Loucy (cell line): Measurements from ENCODE around the gene SIGLEC7.

ENCODE experiments used
- EZH2phosphoT487 ChIP-seq: fragments of 200-600 bp; IDR thresholded peaks from 2 replicates; pipeline ENCODE4 v1.6.1; 2018; ENCODE audit warnings: antibody characterized with exemption, mild to moderate bottlenecking, moderate library complexity, borderline replicate concordance
- TF ChIP-seq, protein P1 (sequence below): fragments of 200-600 bp; sonication (generic); conservative IDR thresholded peaks from 2 replicates; pipeline ENCODE4 v1.5.1; 2014; ENCODE audit warnings: mild to moderate bottlenecking, antibody characterized with exemption, low read length

DNA sequence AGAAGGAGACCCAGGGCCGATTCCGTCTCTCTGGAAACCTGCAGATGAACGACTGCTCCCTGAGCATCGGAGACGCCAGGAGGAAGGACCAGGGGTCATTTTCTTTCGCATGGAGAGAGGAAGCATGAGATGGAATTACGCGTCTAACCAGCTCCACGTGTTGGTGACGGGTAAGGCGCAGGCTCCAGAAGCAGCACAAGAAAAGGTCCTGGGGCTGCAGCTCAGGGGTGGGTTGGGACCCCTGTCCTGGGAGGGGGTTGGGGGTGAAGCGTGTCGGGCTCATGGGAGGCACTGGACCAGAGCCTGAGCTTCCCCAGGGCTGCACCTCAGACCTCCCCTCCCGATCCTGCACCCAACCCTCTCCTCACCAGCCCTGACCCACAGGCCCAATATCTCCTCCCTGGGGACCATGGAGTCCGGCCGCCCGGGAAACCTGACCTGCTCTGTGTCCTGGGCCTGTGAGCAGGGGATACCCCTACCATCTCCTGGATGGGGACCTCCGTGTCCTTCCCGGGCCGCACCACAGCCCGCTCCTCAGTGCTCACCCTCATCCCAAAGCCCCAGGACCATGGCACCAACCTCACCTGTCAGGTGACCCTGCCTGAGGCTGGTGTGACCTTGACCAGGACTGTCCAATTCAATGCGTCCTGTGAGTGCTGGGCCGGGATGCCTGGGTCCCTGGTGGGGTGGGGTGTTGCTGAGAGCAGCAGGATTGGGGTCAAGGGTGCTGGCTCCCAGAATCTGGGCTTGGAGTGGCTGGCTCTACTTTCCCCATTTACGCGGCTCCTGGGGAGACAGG, 43.2 kb downstream of the SIGLEC7 start:
- TF ChIP-seq, protein P1, sequence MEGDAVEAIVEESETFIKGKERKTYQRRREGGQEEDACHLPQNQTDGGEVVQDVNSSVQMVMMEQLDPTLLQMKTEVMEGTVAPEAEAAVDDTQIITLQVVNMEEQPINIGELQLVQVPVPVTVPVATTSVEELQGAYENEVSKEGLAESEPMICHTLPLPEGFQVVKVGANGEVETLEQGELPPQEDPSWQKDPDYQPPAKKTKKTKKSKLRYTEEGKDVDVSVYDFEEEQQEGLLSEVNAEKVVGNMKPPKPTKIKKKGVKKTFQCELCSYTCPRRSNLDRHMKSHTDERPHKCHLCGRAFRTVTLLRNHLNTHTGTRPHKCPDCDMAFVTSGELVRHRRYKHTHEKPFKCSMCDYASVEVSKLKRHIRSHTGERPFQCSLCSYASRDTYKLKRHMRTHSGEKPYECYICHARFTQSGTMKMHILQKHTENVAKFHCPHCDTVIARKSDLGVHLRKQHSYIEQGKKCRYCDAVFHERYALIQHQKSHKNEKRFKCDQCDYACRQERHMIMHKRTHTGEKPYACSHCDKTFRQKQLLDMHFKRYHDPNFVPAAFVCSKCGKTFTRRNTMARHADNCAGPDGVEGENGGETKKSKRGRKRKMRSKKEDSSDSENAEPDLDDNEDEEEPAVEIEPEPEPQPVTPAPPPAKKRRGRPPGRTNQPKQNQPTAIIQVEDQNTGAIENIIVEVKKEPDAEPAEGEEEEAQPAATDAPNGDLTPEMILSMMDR, result no peak
- TF ChIP-seq EZH2phosphoT487, result no peak
